HCEC 1CT (cell line): ENCODE results near the gene NUDT4B.
"Not testable (repeated sequence)": the region's sequence is repeated elsewhere in the genome, so short reads cannot be mapped to it uniquely, and the experiment has no call there.

Source experiments
- DNase-seq: peaks from one replicate; pipeline ENCODE4 v3.0.0-alpha.2; 2017

The NUDT4B gene

DNA sequence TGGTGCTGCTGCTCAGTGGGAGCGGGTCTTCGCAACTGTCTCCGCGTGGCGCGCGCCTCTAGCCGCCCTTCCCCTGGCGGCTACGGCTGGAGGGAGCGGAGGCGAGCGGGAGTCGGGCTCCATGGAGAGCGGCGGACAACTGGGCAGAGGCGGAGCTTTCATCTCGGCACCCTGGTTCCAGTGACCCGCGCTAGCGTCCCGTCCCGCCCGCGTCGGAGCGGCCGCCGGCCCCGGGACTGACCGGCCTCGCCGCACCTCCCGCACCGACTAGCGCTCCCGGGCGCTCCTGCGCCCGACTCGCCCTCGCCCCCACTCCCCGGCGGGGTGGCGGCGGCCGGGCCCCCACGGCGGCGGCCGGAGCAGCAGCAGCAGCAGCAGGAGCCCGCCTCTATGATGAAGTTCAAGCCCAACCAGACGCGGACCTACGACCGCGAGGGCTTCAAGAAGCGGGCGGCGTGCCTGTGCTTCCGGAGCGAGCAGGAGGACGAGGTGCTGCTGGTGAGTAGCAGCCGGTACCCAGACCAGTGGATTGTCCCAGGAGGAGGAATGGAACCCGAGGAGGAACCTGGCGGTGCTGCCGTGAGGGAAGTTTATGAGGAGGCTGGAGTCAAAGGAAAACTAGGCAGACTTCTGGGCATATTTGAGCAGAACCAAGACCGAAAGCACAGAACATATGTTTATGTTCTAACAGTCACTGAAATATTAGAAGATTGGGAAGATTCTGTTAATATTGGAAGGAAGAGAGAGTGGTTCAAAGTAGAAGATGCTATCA is at the start of gene NUDT4B:
TSS of gene NUDT4B (plus strand) at position 212 of the 772 bp plus-strand sequence. CDS start at position 391, 179 bp downstream.
- not testable (repeated sequence) for DNase-seq

DNA sequence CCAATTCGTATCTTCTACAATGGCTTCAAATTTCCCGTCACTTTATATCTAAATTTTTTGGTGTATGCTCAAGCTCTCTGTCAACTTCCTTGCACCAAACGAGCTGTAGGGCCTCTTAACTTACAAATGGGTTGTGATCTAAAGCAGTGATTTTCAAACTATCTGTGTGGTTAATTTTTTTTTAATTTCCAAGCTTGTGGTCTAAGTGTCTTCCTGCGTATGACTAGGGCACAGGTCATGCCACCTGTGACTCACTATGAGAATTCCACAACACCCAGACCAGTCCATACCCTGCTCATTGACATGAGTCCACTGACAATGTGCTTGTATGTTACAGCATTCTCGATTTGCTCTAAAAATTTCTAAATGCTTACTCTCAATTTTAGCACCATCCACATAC is 49.2 kb upstream of the NUDT4B start:
- not testable (repeated sequence) for DNase-seq

- DNase-seq, result not testable (repeated sequence)
Measured at GRCh38 chr1:148702242-148702641, 46.3 kb upstream of the NUDT4B start.

DNA sequence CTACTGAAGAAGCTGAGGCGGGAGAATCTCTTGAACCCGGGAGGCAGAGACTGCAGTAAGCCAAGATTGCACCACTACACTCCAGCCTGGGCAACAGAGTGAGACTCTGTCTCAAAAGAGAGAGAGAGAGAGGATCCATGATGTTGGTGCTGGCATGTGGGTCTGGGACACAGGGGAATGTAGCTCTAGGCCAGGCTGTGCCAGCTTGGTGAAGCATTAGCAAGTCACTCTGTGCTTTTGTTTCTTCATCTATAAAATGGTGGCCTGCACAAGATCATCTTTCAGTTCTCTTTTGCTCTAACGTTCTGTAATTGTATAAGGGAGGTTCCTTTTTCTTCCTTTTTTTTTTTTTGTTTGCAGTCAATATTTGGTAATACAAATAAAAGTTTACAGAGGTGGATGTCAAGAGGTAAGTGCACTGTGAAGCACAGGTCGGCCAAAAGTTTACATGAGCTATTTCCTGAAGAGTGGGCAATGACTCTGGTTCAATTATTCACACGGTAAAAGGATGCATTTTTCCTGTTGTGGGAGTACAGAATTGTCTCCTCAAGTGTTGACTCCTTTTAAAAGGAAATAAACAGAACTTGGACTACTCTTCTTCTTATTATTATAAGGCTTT is 44.5 kb upstream of the NUDT4B start:
- not testable (repeated sequence) for DNase-seq

- not testable (repeated sequence) for DNase-seq
Measured at GRCh38 chr1:148705316-148705948, 43.1 kb upstream of the NUDT4B start.

DNA sequence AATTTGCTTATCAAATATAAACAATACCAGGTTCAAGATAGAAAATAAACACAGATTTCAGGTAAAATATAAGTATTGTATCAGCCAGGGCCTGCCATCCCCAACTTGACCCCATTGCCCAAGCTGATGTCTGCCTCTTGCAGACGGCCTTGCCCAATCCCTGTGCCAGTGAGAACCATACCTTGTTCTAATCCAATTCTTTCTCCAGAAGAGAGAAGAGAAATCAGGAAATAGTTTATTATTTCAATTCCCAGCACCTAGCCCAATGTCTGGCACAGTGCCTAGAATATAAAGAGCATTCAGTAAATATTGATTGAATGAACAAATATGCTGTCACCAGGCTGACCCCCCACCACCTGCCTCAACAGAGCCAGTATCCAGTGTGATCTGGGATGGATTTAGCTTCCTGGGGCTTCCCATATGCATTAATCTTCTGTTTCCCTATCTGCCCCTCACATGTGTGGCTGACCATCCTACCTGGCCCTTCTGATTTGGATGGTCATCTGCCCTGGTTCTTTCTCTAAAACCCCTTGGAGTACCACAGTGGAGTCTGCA is 39.7 kb upstream of the NUDT4B start:
- not testable (repeated sequence) for DNase-seq

GRCh38 chr1:148710772-148711523 is 37.6 kb upstream of the NUDT4B start:
- not testable (repeated sequence) for DNase-seq

GRCh38 chr1:148712353-148712752 is 36.2 kb upstream of the NUDT4B start:
- DNase-seq, result not testable (repeated sequence)

DNA sequence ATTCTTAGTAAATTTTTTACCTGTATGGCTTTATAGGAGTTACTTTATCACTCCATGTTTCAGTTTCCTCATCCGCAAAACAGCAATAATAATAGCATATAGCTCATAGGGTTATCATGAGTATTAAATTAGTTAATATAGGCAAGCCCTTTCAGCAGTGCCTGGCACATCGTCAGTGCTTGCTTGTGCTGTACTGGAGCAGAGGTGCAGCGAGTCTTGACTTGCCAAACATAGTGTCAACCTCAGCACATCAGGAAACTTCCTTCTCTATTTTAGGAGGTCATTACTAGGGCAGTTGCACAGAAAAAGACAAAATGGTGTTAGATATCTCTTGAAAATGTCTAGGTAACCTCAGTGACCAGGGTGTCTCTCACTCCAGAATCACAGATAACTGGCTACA is 33.1 kb upstream of the NUDT4B start:
- not testable (repeated sequence) for DNase-seq

DNA sequence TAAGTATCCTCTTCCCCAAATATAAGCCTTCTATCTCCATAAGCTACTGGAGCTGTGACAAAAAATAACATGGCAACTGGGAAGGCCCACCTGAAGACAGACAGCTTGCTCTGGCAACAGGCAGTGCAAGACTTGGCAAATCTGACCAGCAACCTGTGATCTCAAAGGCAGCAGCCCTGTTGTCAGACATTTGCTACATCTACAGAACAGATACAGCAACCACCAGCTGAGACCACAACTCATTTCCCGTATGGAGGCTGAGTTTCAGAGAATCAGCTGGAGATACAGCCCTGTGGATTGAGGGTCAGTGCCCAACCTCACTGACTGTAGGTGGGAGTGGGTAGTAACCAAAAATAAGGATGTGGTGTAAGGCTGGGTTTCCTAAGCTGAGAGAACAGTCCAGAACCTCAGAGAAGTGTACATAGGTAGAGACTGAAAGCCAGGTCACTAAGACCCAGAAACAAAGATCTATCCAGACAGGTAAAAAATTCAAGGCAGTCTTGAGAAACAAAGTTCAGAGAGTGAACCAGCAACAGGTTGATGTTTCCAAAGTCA is 31.5 kb upstream of the NUDT4B start:
- DNase-seq, result not testable (repeated sequence)

DNA sequence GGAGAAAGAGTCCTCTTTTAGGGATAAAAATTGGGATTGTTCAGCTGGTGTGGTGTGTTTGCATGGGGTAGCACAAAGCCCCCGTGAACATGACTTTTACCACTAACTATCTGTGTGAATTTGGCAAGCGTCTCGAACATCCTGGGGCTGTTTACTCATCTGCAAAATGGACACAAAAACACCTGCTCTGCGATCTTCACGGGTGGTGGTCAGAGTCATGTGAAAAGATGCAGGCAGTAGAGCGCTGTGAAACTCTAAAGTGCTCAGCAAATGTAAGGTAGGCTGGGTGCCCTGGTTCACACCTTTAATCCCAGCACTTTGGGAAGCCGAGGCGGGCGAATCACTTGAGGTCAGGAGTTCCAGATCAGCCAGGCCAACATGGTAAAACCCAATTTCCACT is 27.7 kb upstream of the NUDT4B start:
- not testable (repeated sequence) for DNase-seq

DNA sequence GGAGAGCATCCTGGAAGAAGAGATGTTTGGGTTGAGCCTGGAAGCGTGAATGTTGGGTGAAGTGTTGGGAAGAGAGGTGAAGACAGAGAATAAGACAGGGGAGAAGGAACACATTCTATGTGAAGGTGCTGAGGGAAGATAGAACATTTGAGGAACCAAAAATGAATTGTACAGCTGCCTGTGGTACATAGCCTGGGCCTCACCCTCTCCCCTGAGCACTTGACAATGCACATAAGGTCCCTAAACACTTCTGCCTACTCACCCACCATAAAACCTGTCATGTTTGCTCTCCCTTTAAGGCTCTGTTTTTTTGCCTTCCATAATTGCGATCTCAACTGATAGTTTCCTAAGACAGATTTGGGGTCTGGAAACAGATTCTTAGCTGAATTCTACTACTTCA is 25.8 kb upstream of the NUDT4B start:
- DNase-seq, result not testable (repeated sequence)

- DNase-seq, result not testable (repeated sequence)
Measured at GRCh38 chr1:148723515-148723914, 25.1 kb upstream of the NUDT4B start.

DNA sequence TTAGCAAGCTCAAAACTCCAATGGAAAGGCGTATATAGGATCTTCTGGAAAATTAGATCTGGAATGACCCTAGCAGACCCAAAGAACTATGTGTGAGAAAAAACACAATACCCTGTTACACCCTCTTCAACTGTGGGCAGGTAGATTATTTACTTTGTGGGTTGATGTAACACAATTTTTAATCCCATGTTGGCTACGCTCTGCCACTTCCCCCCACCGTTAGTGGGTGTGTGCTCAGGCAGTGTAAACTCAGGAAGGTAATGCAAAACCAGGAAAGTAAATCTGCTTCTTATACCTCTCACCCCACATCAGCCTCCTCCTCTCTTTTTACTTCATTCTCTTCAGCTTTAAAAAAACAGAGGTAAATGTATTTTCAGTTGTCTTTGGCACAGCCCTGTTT is 23.7 kb upstream of the NUDT4B start:
- DNase-seq, result not testable (repeated sequence)

DNA sequence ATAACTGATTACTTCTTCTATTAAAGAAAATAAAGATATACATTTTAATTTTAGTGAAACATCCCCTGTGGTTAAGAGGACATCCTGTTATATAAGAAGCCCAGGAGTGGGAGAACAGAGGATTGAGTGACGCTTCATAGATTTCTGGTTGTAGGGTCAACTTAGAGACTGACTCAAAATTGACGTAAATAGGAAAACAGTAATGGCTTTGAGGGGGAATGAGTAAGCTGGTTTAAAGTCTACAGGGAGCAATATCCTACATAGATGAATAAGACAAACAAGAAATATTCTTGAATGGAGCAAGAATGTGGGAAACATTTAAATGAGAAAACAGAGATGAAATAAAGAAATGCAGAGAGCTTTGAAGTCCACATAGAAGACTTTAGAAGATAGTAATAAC is 20.7 kb upstream of the NUDT4B start:
- DNase-seq, result not testable (repeated sequence)

DNA sequence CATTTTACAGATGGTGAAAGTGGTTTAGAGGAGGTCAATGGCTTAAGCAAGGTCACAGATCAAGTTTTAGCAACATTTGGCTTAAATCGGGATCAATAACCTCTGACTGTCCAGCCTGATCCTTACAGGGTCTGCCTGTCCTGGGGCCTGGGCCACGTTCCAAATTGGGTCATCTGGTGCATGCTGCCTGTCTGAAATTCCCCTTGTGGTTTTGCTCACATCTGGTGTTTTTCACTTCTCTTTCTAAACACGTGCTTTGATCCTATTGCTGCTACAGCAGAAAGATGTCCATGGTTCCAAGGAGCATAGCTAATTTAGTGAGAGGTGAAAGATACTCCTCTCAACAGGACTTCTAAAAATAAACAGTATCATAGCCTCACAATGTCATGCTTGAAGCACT is 19.4 kb upstream of the NUDT4B start:
- DNase-seq, result not testable (repeated sequence)

DNA sequence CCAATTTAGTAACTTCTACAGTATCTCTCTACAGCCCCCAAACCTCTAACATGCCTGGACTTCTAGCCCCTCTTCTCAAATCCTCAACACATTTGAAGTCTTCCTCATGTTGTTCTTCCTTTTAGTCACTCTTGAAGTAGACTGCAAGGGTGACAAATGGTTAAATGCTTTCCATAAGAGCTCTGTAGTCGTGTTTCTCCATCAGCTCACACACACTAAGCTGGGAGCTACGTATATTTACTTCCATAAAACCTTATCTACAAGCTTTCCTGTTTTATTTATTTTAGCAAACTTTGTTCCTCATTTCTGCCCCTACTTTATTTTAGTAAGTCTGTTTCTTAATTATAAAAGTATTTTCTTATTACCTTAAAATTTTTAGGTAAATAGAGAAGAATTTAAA is 19.0 kb upstream of the NUDT4B start:
- not testable (repeated sequence) for DNase-seq

GRCh38 chr1:148732277-148732676 is 16.3 kb upstream of the NUDT4B start:
- not testable (repeated sequence) for DNase-seq

DNA sequence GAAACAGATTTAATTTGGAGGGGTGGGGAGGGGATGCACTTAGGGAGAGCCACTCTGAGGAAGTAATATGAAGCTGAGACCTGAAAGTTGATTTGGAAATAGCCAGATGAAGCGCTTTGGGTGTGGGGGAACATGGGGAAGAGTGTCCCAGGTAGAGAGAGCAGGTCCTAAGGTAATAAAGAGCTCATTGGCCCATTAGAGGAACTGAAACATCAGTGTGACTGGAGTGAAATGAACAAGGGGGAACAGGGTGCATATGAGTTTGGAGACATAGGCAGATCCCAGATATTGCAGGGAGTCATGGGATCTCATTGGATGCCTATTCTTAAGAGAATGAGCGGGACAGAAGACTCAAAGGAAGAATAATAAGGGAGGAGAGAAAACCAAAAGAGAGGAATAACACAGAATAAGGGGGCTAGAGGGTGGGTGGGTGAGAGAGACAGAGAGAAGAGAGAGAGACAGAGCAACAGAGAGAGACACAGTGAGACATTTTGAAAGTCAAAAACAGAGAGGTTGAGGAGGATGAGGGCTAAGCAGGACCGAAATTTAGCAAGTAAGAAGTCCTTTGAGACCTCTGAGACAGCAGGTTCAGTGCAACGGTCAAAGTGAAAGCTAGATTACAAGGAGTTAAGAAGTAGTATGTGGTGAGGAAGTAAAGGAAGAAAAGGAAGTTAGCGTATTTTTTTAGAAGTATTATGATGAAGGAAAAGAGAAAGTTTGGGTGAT is 14.8 kb upstream of the NUDT4B start:
- not testable (repeated sequence) for DNase-seq

DNA sequence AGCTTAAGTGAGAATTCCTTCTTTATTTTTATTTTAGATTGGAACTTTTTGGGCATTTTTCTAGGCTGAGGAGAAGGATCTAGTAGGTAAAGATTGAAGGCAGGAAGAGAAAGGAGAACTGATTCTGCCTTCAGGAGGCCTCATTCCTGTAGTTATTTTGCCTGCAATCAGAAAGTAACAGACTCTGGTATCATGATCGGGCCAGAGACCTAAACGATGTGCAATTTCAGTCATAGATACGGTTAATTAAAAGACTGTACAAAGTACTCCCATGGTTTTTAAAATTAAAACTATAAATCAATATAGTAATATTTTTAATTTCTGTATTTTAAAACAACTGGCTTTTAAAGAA is 14.3 kb upstream of the NUDT4B start:
- DNase-seq, result not testable (repeated sequence)

DNA sequence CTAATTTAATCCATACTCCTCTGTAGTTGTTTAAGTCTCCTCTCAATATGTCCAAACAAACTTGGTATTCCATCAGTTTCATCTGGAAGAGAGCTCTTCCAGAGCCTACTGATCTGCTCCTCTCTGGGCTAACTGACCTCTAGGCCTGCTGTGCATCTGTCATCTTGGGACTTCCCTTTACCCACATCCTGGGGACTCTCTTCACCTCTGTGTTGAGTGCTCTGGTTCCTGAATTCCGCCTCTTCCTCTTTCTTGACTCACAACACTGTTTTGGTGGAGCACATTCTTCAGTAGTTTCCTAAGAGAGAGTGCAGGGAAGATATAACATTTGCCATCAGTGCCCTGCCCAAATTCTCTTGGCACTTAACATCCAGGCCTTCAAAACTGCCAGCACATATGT is 13.0 kb upstream of the NUDT4B start:
- DNase-seq, result not testable (repeated sequence)

DNA sequence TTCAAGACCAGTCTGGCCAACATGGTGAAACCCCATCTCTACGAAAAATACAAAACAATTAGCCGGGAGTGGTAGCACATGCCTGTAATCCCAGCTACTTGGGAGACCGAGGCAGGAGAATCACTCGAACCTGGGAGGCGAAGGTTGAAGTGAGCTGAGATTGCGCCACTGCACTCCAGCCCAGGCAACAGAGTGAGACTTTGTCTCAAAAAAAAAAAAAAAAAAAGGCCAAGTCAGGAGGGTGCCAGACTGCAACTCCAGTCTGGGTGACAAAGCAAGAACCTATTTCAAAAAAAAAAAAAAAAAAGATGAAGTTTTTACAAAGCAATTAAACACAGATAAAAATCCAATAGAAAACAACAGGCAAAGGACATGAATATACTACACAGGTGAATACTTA is 9.9 kb upstream of the NUDT4B start:
- DNase-seq, result not testable (repeated sequence)
